Measurements from ENCODE around the gene GALE.

GRCh38 chr1:23845163-23845562, 44.6 kb upstream of the GALE start:
- no peak for TF ChIP-seq CTCF (IDR thresholded peaks at IDR 0.05 in 8 of 11, conservative IDR thresholded peaks at IDR 0.05 in 3 of 11)
- no peak for TF ChIP-seq POLR2A (IDR thresholded peaks at IDR 0.05)
